GM19238 (cell line): ENCODE measurements around the gene RPS6KB2.

Experiments used
- DNase-seq: peaks from one replicate; pipeline ENCODE4 v3.0.0; 2011; ENCODE audit warnings: low spot score; ENCODE audit not compliant: insufficient read length

Gene RPS6KB2

GRCh38 chr11:67429038-67429668, 859 bp downstream of the RPS6KB2 start:
- no peak for DNase-seq

- DNase-seq = no peak
Measured at GRCh38 chr11:67429722-67430121, 1.4 kb downstream of the RPS6KB2 start.

- no peak for DNase-seq
Measured at GRCh38 chr11:67431346-67432249, 3.3 kb downstream of the RPS6KB2 start.

- DNase-seq = no peak
Measured at GRCh38 chr11:67432655-67433349, 4.5 kb downstream of the RPS6KB2 start.

GRCh38 chr11:67433536-67434394, 5.5 kb downstream of the RPS6KB2 start:
- no peak for DNase-seq

GRCh38 chr11:67434395-67434881, 6.1 kb downstream of the RPS6KB2 start:
- DNase-seq = no peak

GRCh38 chr11:67435031-67435726, 6.9 kb downstream of the RPS6KB2 start:
- no peak for DNase-seq

- DNase-seq = no peak
Measured at GRCh38 chr11:67435727-67436458, 7.6 kb downstream of the RPS6KB2 start.

- peak; percentile 93 for DNase-seq
Measured at GRCh38 chr11:67436459-67437081, 8.3 kb downstream of the RPS6KB2 start.

- DNase-seq = peak; percentile 90
Measured at GRCh38 chr11:67437082-67437808, 9.0 kb downstream of the RPS6KB2 start, which contains the start of gene PTPRCAP. Gene PTPRCAP, minus strand, starts transcription at chr11:67437682. Its CDS starts 63 bp downstream, at chr11:67437619.

GRCh38 chr11:67437809-67438157, 9.5 kb downstream of the RPS6KB2 start:
- DNase-seq = no peak

- DNase-seq = no peak
Measured at GRCh38 chr11:67438158-67438902, 10.0 kb downstream of the RPS6KB2 start.

GRCh38 chr11:67439321-67440228, 11.3 kb downstream of the RPS6KB2 start:
- DNase-seq = no peak

GRCh38 chr11:67440229-67441097, 12.2 kb downstream of the RPS6KB2 start:
- no peak for DNase-seq

- no peak for DNase-seq
Measured at GRCh38 chr11:67441098-67441563, 12.8 kb downstream of the RPS6KB2 start.
